GM21526 (cell line): ENCODE measurements around the gene GAB1.

Experiments
- ATAC-seq: cut with Tn5 transposase; IDR thresholded peaks from one replicate; pipeline ENCODE4 v1.9.1; 2021; ENCODE audit warnings: moderate library complexity; ENCODE audit not compliant: unreplicated experiment, low FRiP score

Gene GAB1

DNA sequence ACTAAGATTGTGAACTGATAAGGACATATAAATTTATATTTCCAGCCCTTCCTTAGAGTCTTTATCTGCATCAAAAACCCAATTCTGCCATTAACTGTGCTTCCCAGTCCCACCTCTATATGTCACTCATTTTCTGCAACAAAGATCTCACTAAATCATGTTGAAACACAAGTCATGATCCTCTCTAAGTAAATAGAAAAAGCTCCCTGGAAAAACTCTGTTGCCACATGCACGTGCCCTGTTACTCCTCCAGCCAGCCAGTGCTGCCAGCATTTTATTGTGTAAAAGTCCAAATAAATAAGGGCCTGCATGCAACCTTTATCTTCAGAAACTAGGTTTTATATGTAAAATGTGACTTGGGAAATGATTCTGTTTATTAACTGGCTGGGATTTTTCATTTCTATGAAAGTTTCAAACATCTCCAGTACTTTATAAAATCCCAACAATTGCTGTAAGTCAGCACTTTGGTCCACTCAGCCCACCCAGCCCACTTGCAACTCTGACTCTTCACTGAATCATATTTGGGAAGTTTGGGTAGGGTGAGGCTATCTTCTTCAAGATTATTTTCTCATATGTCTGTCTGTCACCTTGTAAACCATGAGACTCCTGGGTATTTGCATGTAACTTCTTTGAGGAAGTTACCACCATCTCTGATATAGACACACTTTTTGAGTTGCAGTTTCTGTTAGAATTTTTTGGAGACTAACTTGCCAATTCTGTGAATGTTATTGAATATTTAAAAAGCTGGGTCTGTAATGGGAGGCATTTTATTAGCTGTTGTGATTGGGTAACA lies 136.9 kb downstream of the GAB1 start:
- peak; percentile 83 for ATAC-seq

DNA sequence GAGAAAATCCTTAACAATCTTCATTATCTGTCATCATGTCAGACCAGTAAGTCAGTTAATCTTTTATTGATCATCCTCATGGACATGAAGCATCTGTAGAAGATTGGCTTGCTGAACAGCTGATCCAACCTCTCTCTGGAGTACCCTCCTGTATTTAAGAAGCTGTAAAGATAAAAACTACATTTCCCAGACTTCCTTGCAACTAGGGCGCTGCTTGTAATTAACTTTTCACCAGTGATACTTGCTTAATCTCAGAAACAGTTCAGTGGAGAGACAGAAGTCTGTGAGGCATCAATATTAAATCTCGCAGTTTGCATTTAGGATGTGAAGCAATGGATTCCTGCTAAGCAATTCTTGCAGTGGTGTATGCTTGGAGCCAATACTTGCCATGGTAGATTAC lies 140.8 kb downstream of the GAB1 start:
- no peak for ATAC-seq

GRCh38 chr4:143481361-143481760 lies 144.7 kb downstream of the GAB1 start:
- no peak for ATAC-seq

DNA sequence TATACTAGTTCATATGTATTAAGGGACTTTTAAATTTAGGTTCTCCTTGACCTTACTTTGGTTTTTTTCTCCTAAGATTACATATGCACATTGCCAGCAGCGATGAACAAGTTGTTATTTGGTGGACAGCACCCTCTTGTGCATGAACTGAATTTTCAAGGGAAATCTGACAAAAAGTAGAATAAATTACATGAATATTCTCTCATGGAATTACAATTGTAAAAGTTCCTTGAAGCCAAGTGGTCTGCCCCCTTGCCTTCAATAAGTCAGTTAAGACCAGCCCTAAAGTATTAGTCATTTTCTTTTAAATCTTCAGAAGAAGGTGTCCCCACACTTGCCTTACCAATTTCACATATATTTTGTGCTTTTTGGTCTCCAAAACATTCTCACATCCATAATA lies 146.2 kb downstream of the GAB1 start:
- no peak for ATAC-seq

GRCh38 chr4:143486314-143486713 lies 149.6 kb downstream of the GAB1 start:
- no peak for ATAC-seq

DNA sequence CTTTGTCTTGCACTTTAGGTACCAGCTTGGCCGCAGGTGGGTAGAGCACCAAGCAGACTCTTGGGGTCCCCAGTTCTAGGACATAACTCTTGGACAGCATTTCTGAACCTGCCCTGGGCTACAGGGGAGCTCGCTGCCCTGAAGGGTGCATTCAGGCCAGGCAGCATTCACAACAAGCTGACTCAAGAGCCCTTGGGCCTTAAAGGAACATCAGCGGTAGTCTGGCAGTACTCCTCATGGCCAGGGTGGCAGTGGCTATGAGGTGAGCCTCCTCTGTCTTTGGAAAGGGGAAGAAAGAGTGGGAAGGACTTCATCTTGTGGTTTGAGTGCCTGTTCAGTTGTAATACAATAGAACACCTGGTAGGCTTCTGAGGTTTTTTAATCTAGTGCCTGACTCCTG lies 152.0 kb downstream of the GAB1 start:
- ATAC-seq = no peak

GRCh38 chr4:143489106-143489505 lies 152.4 kb downstream of the GAB1 start:
- ATAC-seq = no peak

- no peak for ATAC-seq
Observed at GRCh38 chr4:143498021-143498420, 161.3 kb downstream of the GAB1 start.

DNA sequence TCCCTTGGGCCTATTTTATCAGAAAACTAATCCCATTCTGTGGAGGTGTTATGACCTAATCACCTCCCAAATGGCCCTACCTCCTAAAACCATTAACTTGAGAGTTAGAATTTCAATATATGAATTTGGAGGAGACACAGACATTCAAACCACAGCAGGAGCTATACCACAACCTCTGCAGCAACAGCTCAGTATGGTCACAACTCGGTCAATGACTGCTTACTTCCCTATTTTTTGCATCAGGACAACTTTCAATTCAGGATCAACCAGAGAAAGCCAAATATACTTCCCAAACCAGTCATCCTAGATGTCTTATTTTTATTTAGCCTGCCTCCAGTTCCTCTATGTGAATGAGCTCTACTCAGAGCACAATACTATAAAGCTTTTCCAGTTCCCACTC lies 165.6 kb downstream of the GAB1 start:
- ATAC-seq = no peak

- no peak for ATAC-seq
Observed at GRCh38 chr4:143506031-143506430, 169.4 kb downstream of the GAB1 start.

- ATAC-seq = no peak
Observed at GRCh38 chr4:143511906-143512305, 175.2 kb downstream of the GAB1 start.

DNA sequence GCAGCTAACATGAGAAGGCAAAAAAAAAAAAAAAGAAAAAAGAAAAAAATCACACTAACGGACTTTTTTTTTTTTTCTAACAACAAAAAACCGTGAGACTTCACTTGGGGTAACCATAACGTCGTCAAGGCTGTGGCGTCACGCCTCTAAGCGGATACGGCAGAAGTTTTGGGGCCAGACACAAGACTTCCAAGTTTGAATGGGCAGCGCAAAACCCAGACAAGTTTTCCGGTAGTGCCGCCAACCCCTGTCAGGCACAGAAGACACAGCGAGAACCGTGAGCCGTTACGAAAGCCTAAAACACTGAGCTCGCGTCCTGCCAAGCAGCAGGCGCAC lies 176.3 kb downstream of the GAB1 start:
- ATAC-seq = peak; percentile 46

GRCh38 chr4:143513314-143514168 lies 176.9 kb downstream of the GAB1 start, which contains the start of gene SMARCA5:
Gene SMARCA5 (plus strand): TSS chr4:143513702. CDS start chr4:143513925, 223 bp downstream.
- peak; percentile 88 for ATAC-seq

DNA sequence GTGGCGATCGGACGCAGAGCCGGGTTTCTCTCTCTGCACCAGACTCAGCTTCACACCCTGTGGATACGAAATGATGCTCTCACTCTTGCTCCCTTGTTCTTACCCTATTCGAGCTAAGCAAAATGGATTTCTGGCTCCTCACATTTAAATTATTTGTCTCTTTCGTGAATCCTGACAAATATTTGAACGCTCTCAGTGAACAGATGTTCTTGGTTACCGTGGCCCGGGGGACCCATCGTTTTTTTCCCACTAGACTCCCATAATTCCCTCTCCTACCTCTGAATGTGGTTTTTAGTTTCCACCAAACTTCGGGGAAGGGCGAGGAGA lies 177.5 kb downstream of the GAB1 start:
- no peak for ATAC-seq

- ATAC-seq = no peak
Observed at GRCh38 chr4:143514497-143514896, 177.8 kb downstream of the GAB1 start.

DNA sequence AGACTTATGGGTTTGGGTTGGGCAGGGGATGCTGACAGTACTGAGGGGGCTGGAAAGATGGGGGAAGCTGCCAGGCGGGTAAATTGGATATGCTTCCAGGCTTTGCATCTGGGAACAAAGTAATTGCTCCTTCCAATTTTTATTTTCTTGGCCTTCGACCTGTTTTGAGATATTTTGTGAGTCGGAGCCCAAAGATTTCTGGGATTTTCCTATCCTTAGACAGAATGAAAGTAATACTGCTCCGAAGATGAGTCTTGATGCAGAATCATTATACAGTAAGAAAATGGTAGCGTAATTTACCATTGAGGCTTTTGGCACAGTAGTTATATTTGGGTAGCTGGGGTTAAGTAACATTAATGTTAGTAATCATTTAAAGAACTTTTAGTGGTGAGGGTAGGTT lies 178.2 kb downstream of the GAB1 start:
- no peak for ATAC-seq

- no peak for ATAC-seq
Observed at GRCh38 chr4:143515905-143516304, 179.2 kb downstream of the GAB1 start.

DNA sequence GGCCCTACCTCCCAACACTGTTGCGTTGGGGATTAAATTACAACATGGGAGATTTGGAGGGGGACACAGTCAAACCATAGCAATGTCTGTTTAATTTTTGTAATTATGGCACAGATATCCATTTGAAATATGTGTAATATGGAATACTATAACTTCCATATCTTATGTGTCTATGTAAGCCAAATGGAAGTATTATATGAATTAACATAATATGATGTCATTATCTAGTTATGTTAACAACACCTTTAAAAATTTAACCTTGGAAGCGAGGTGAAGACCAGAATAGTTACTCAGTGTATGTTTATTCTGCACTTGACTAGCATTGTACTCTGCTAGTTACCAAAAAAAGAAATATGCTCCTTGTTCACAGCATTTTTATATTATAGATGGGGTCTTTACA lies 181.1 kb downstream of the GAB1 start:
- no peak for ATAC-seq
